A673 (cell line): ENCODE measurements around the gene TRIM66. TPM values are rescaled to one million over a fixed set of nuclear protein-coding genes. Genes with fewer than 3 reads are reported as not detected.

Experiments used
- BruUV-seq: library from RNA; stranded (reverse); fragments of 400-500 nt; replicated peaks from 2 replicates; lab custom pipeline; 2021; lab: Mats Ljungman, UMichigan
- CTCF ChIA-PET: fragments of 300-600 bp; sonication (Branson Sonifier 250); formaldehyde crosslinking; loops from one replicate; lab custom pipeline; 2022; ENCODE audit warnings: antibody characterized with exemption; lab: Charles Lee
- POLR2A ChIA-PET: fragments of 300-600 bp; sonication (Branson Sonifier 250); formaldehyde crosslinking; loops from one replicate; lab custom pipeline; 2022; ENCODE audit warnings: antibody characterized with exemption; ENCODE audit not compliant: low non-redundant PET; lab: Charles Lee
- DNase-seq: peaks from one replicate; pipeline ENCODE4 v3.0.0-alpha.2; 2015; ENCODE audit warnings: low spot score
- H3K27ac ChIP-seq: fragments of 200-600 bp; sonication (generic); 2 replicates; pipeline ENCODE4 v1.5.1; 2016; ENCODE audit warnings: mixed run types, low read depth, mild to moderate bottlenecking, mixed read lengths, antibody characterized with exemption, low read length; ENCODE audit not compliant: poor library complexity, severe bottlenecking
- H3K27me3 ChIP-seq: fragments of 200-600 bp; sonication (generic); replicated peaks from 2 replicates; pipeline ENCODE4 v1.6.1; 2017; ENCODE audit warnings: mixed run types, low read depth, mild to moderate bottlenecking, mixed read lengths, antibody characterized with exemption, low read length; ENCODE audit not compliant: insufficient read depth, poor library complexity
- H3K36me3 ChIP-seq: fragments of 200-600 bp; sonication (generic); 2 replicates; pipeline ENCODE4 v1.6.1; 2016; ENCODE audit warnings: mixed run types, mild to moderate bottlenecking, mixed read lengths, antibody characterized with exemption, low read length; ENCODE audit not compliant: insufficient read depth, poor library complexity, severe bottlenecking
- H3K4me1 ChIP-seq: fragments of 200-600 bp; sonication (generic); 2 replicates; pipeline ENCODE4 v1.6.1; 2017; ENCODE audit warnings: mixed run types, mild to moderate bottlenecking, mixed read lengths, antibody characterized with exemption, low read length; ENCODE audit not compliant: insufficient read depth, poor library complexity, severe bottlenecking
- H3K4me3 ChIP-seq: fragments of 200-600 bp; sonication (generic); 2 replicates; pipeline ENCODE4 v1.5.1; 2016; ENCODE audit warnings: low read depth, mixed run types, mild to moderate bottlenecking, mixed read lengths, low read length; ENCODE audit not compliant: poor library complexity, severe bottlenecking
- H3K9me3 ChIP-seq: fragments of 200-600 bp; sonication (generic); 2 replicates; pipeline ENCODE4 v1.6.1; 2016; ENCODE audit warnings: mixed run types, low read depth, mild to moderate bottlenecking, mixed read lengths, antibody characterized with exemption, low read length; ENCODE audit not compliant: poor library complexity, severe bottlenecking
- EZH2 ChIP-seq: fragments of 200-600 bp; sonication (generic); IDR thresholded peaks from 2 replicates; pipeline ENCODE4 v1.6.1; 2017; ENCODE audit warnings: borderline replicate concordance, low read depth, mild to moderate bottlenecking, mixed read lengths, antibody characterized with exemption, low read length; ENCODE audit not compliant: poor library complexity, severe bottlenecking
- intact Hi-C: fragments of 100-400 bp; cut with micrococcal nuclease; formaldehyde crosslinking; loops from one replicate; pipeline ENCODE4 v1.10.0; 2022; ENCODE audit not compliant: unreplicated experiment
- total RNA-seq: library from RNA; stranded (reverse); gene quantifications from 2 replicates; pipeline ENCODE4 v1.2.3, GENCODE V29; 2021
- TF ChIP-seq, protein P1 (sequence below): fragments of 300-800, 200-600 bp; sonication (generic); conservative IDR thresholded peaks from 2 replicates; pipeline ENCODE4 v1.5.1; 2017; ENCODE audit warnings: low read depth, mild to moderate bottlenecking, antibody characterized with exemption, low read length, moderate library complexity, mixed read lengths

The TRIM66 gene
- total RNA-seq, 1 experiment from 2014 or later = 9.7 TPM

DNA sequence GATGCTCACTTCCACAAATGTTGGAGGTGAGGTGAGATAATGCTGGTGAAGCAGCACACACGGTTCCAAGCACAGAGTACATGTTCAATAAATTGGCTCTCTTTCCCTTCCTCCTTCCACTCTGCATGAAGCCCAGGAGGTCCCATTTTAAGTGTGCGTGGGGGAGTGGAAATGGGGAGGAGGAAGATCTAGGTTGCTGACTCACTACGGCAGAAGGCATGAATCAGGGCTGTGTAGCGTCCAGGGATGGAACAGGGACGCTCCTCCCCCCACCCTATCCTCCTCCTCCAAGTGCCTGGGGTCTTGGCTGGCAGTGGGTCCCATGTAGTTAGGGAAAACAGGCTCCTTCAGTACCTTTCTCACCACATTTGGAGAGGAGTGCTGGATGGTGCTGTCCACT lies 44.2 kb downstream of the TRIM66 start:
- intact Hi-C loops = no loop called here
- POLR2A ChIA-PET = no interaction called here
- H3K27me3 ChIP-seq = no peaks in the 10 kb centered on the region
- BruUV-seq = no TSS peak
- no peaks in the 10 kb centered on the region for H3K4me1 ChIP-seq
- H3K27ac ChIP-seq = no peak overlapping the region
- no peak for DNase-seq
- H3K4me3 ChIP-seq = no peak overlapping the region
- H3K9me3 ChIP-seq = no peaks in the 10 kb centered on the region
- CTCF ChIA-PET = no interaction called here
- H3K36me3 ChIP-seq = no peaks in the 10 kb centered on the region
- TF ChIP-seq, protein P1, sequence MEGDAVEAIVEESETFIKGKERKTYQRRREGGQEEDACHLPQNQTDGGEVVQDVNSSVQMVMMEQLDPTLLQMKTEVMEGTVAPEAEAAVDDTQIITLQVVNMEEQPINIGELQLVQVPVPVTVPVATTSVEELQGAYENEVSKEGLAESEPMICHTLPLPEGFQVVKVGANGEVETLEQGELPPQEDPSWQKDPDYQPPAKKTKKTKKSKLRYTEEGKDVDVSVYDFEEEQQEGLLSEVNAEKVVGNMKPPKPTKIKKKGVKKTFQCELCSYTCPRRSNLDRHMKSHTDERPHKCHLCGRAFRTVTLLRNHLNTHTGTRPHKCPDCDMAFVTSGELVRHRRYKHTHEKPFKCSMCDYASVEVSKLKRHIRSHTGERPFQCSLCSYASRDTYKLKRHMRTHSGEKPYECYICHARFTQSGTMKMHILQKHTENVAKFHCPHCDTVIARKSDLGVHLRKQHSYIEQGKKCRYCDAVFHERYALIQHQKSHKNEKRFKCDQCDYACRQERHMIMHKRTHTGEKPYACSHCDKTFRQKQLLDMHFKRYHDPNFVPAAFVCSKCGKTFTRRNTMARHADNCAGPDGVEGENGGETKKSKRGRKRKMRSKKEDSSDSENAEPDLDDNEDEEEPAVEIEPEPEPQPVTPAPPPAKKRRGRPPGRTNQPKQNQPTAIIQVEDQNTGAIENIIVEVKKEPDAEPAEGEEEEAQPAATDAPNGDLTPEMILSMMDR = no peak
- no peak for TF ChIP-seq EZH2

DNA sequence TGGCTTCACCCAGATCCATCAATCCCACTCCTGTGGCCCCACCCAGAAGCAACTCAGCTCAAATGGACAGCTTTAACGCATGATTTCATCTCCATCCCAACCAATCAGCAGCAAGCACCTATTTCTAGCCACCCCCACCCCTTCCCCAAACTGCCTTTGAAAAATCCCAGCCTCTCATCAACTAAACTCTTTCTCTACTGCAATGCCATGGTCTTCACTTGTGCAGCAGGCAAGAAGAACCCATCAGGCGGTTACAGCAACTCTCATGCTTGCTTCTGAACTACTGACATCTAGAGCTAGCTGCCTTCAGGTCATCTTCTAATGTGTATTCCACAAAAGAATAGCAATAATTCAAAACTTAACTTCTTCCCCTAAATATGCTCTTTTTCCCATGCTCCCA lies 46.3 kb downstream of the TRIM66 start:
- Histone ChIP-seq H3K27ac (no peak overlapping the region), H3K27me3 (no peaks in the 10 kb centered on the region), H3K9me3 (no peaks in the 10 kb centered on the region), H3K36me3 (no peaks in the 10 kb centered on the region), H3K4me1 (no peaks in the 10 kb centered on the region), H3K4me3 (no peak overlapping the region)
- POLR2A ChIA-PET = no interaction called here
- TF ChIP-seq, protein P1 = no peak
- no peak for TF ChIP-seq EZH2
- intact Hi-C loops = no loop called here
- CTCF ChIA-PET = no interaction called here
- DNase-seq = no peak
- BruUV-seq = no TSS peak

DNA sequence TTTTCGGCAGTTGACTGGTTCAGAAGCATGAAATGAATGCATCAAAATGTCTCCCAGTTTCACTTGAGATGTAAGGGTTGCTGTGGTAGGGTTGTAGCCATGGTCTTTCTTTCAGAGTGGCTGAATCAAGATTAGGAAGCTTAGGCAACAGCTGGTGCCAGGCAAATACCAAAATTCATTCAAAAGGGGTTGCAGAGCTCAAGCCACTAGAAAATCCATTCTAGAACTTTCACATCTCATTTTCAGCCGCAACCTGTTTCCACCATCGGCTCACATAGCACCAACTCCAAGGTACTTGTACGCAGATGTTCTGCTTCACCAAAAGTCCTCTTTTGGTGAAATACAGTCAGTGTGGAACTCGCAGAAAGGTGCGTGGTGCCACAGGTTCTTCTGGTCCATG lies 48.0 kb downstream of the TRIM66 start:
- POLR2A ChIA-PET = no interaction called here

More for the DNA sequence above, 48.0 kb downstream of the TRIM66 start:
- H3K4me1 ChIP-seq = no peaks in the 10 kb centered on the region
- H3K27ac ChIP-seq = no peak overlapping the region
- CTCF ChIA-PET = no interaction called here
- H3K36me3 ChIP-seq = no peaks in the 10 kb centered on the region
- no peaks in the 10 kb centered on the region for H3K9me3 ChIP-seq
- H3K4me3 ChIP-seq = no peak overlapping the region
- no peak for DNase-seq
- intact Hi-C loops = no loop called here
- no peak for TF ChIP-seq EZH2
- TF ChIP-seq, protein P1 = no peak
- no peaks in the 10 kb centered on the region for H3K27me3 ChIP-seq
- no TSS peak for BruUV-seq
